Measurements from ENCODE around the gene CCDC141.

GRCh38 chr2:178880257-178880656 is 169.7 kb downstream of the CCDC141 start:
- TF ChIP-seq POLR2A (IDR thresholded peaks at IDR 0.05; ENCODE audit: low read depth, low read length) = no peak
- no peak for TF ChIP-seq POLR2AphosphoS5 (IDR thresholded peaks at IDR 0.05; ENCODE audit: low read depth, low read length)
- TF ChIP-seq TAF1 (IDR thresholded peaks at IDR 0.05; ENCODE audit: low read depth, low read length) = no peak
- no peak for TF ChIP-seq PAX5 (IDR thresholded peaks at IDR 0.05; ENCODE audit: insufficient read depth, low read length, severe bottlenecking)
- no peak for TF ChIP-seq SPI1 (IDR thresholded peaks at IDR 0.05; ENCODE audit: low read depth, low read length)

Measured in GM12891 (cell line).